GM12892 (cell line): Measurements from ENCODE around the gene ZFHX2.

Source experiments
- POLR2A ChIP-seq: IDR thresholded peaks from 2 replicates; pipeline ENCODE4 v1.6.1; 2011; ENCODE audit warnings: low read depth, low read length, control low read depth
- POLR2AphosphoS5 ChIP-seq: IDR thresholded peaks from 2 replicates; pipeline ENCODE4 v1.6.1; 2011; ENCODE audit warnings: low read depth, low read length, control low read depth
- TAF1 ChIP-seq: IDR thresholded peaks from 2 replicates; pipeline ENCODE4 v1.6.1; 2011; ENCODE audit warnings: low read depth, mild to moderate bottlenecking, control low read depth, low read length, borderline replicate concordance

- TF ChIP-seq POLR2A = no peak
- TF ChIP-seq POLR2AphosphoS5 = no peak
- TF ChIP-seq TAF1 = no peak
These were observed 15.6 kb downstream of the ZFHX2 start for GRCh38 chr14:23535943-23536342.
